Thyroid gland (tissue), 4 donors: Measurements from ENCODE around the gene CNOT11. TPM values are rescaled to one million over a fixed set of nuclear protein-coding genes. Genes with fewer than 3 reads are reported as not detected.
"Not testable (repeated sequence)": the region's sequence is repeated elsewhere in the genome, so short reads cannot be mapped to it uniquely, and the experiment has no call there.

Experiments used
- DNase-seq, 2 donors: peaks; one replicate each; pipeline ENCODE4 v3.0.0-alpha.2; 2019
- H3K27ac ChIP-seq, 3 donors: fragments of 200-600 bp; sonication (generic); 1 replicate in 2 of 3; 2 replicates in 1 of 3; pipeline ENCODE4 v1.5.1; 2016 to 2019; ENCODE audit warnings: mild to moderate bottlenecking in 1 of 3, moderate library complexity in 1 of 3
- H3K27me3 ChIP-seq: fragments of 200-600 bp; sonication (generic); one replicate; pipeline ENCODE4 v1.5.1; 2019
- H3K36me3 ChIP-seq, 2 donors: fragments of 200-600 bp; sonication (generic); one replicate each; pipeline ENCODE4 v1.5.1; 2016 to 2019
- H3K4me1 ChIP-seq, 2 donors: fragments of 200-600 bp; sonication (generic); one replicate each; pipeline ENCODE4 v1.5.1; 2017 to 2019
- H3K4me3 ChIP-seq, 3 donors: fragments of 200-600 bp; sonication (generic); replicated peaks in 1 of 3; 1 replicate in 2 of 3; 2 replicates in 1 of 3; pipeline ENCODE4 v1.5.1; 2016; ENCODE audit warnings: mild to moderate bottlenecking in 1 of 3
- H3K9me3 ChIP-seq: fragments of 200-600 bp; sonication (generic); one replicate; pipeline ENCODE4 v1.5.1; 2017
- CTCF ChIP-seq, 6 experiments: fragments of 200-600 bp in 3 of 6; fragments of 450-650 bp in 3 of 6; sonication (generic) in 3 of 6; IDR thresholded peaks; one replicate each; pipeline ENCODE4 v1.5.1; 2016 to 2019; ENCODE audit warnings: antibody characterized with exemption in 6 of 6, mild to moderate bottlenecking in 2 of 6, inconsistent platforms in 1 of 6, moderate library complexity in 1 of 6
- POLR2A ChIP-seq, 2 donors: fragments of 450-650 bp; IDR thresholded peaks; one replicate each; pipeline ENCODE4 v1.6.1; 2017; ENCODE audit warnings: antibody characterized with exemption in 2 of 2, mild to moderate bottlenecking in 2 of 2, moderate library complexity in 1 of 2
- WGBS, 2 donors: methylation state at CpG; one replicate each; pipeline ENCODE4 v1.1.5; 2017; 5-methylcytosine and 5-hydroxymethylcytosine counted together
- intact Hi-C: fragments of 100-400 bp; cut with DNase I; formaldehyde crosslinking; loops from one replicate; pipeline ENCODE4 v1.15.1; 2023
- total RNA-seq, 4 donors: library from RNA; depleted of rRNA; stranded (reverse); fragments of >200 nt; gene quantifications; one replicate each; pipeline ENCODE4 v1.2.3, GENCODE V29; 2016

Gene CNOT11
- total RNA-seq, 4 donors from 2014 or later = 27.5 to 41.6 (median 37.4) TPM

- DNase-seq = no peak
- 82 to 83% methylated on average over 12 of the region's 12 CpGs for WGBS, 2 donors
- Histone ChIP-seq H3K4me1 (no peaks in the 10 kb centered on the region), H3K27me3 (no peaks in the 10 kb centered on the region), H3K27ac (no peak overlapping the region), H3K36me3 (no peaks in the 10 kb centered on the region), H3K4me3 (no peak overlapping the region), H3K9me3 (no peaks in the 10 kb centered on the region)
- intact Hi-C loops = no loop called here
- TF ChIP-seq CTCF (IDR thresholded peaks at IDR 0.05) (no peak), POLR2A (IDR thresholded peaks at IDR 0.05) (no peak)
Observed at GRCh38 chr2:101238930-101239759, 13.5 kb upstream of the CNOT11 start.

GRCh38 chr2:101239760-101240118, 12.9 kb upstream of the CNOT11 start:
- H3K36me3 ChIP-seq, H3K9me3 ChIP-seq, DNase-seq, H3K27ac ChIP-seq, intact Hi-C loops, H3K4me3 ChIP-seq, H3K27me3 ChIP-seq, H3K4me1 ChIP-seq: not testable (repeated sequence)
- 88 to 95% methylated on average over 2 of the region's 2 CpGs for WGBS, 2 donors

- H3K9me3 ChIP-seq, H3K27ac ChIP-seq, DNase-seq, H3K27me3 ChIP-seq, H3K4me1 ChIP-seq, intact Hi-C loops, H3K36me3 ChIP-seq, H3K4me3 ChIP-seq: not testable (repeated sequence)
- TF ChIP-seq CTCF (IDR thresholded peaks at IDR 0.05) = peak in 2 of 6 experiments; percentile 32 to 48
- WGBS, 2 donors = 28 to 39% methylated on average over 2 of the region's 2 CpGs
Observed at GRCh38 chr2:101240694-101241093, 12.0 kb upstream of the CNOT11 start.

- no peak for DNase-seq
- Histone ChIP-seq H3K4me1 (no peaks in the 10 kb centered on the region), H3K27me3 (no peaks in the 10 kb centered on the region), H3K36me3 (no peaks in the 10 kb centered on the region), H3K9me3 (no peaks in the 10 kb centered on the region), H3K27ac (no peak overlapping the region), H3K4me3 (no peak overlapping the region)
- WGBS, 2 donors = 77 to 83% methylated on average over 5 of the region's 5 CpGs
- intact Hi-C loops = no loop called here
- no peak for TF ChIP-seq CTCF (IDR thresholded peaks at IDR 0.05)
- no peak for TF ChIP-seq POLR2A (IDR thresholded peaks at IDR 0.05)
Observed at GRCh38 chr2:101241158-101241557, 11.5 kb upstream of the CNOT11 start.

- H3K9me3 ChIP-seq, H3K27me3 ChIP-seq, H3K36me3 ChIP-seq, H3K27ac ChIP-seq, intact Hi-C loops, H3K4me3 ChIP-seq, DNase-seq, H3K4me1 ChIP-seq: not testable (repeated sequence)
- 81 to 88% methylated on average over 4 of the region's 4 CpGs for WGBS, 2 donors
Observed at GRCh38 chr2:101244373-101244772, 8.3 kb upstream of the CNOT11 start.

GRCh38 chr2:101244899-101245298, 7.8 kb upstream of the CNOT11 start:
- H3K4me3 ChIP-seq, H3K9me3 ChIP-seq, H3K27ac ChIP-seq, intact Hi-C loops, H3K36me3 ChIP-seq, H3K27me3 ChIP-seq, H3K4me1 ChIP-seq, DNase-seq: not testable (repeated sequence)
- 93 to 98% methylated on average over 12 of the region's 12 CpGs for WGBS, 2 donors

GRCh38 chr2:101245468-101245867, 7.2 kb upstream of the CNOT11 start:
- H3K27ac ChIP-seq, H3K9me3 ChIP-seq, H3K27me3 ChIP-seq, intact Hi-C loops, H3K36me3 ChIP-seq, H3K4me3 ChIP-seq, DNase-seq, H3K4me1 ChIP-seq: not testable (repeated sequence)
- WGBS, 2 donors = 92 to 94% methylated on average over 5 of the region's 5 CpGs

- intact Hi-C loops, H3K27me3 ChIP-seq, H3K9me3 ChIP-seq, H3K4me1 ChIP-seq, H3K36me3 ChIP-seq, DNase-seq, H3K4me3 ChIP-seq, H3K27ac ChIP-seq: not testable (repeated sequence)
- 81 to 86% methylated on average over 5 of the region's 5 CpGs for WGBS, 2 donors
Observed at GRCh38 chr2:101248756-101249155, 3.9 kb upstream of the CNOT11 start.
